HepG2 (cell line): ENCODE measurements around the gene HSD3B7. TPM values are rescaled to one million over a fixed set of nuclear protein-coding genes. Genes with fewer than 3 reads are reported as not detected.

Experiments
- ARNTL ChIP-seq: sonication (generic); formaldehyde crosslinking; IDR thresholded peaks from 2 replicates; pipeline ENCODE4 v1.4.0; 2020; ENCODE audit warnings: mild to moderate bottlenecking, missing genetic modification reagents
- FOXP4 ChIP-seq: sonication (generic); formaldehyde crosslinking; IDR thresholded peaks from 2 replicates; pipeline ENCODE4 v1.4.0; 2020; ENCODE audit warnings: missing genetic modification reagents
- HCFC1 ChIP-seq: fragments of 150-350 bp; IDR thresholded peaks from 2 replicates; pipeline ENCODE4 v1.6.1; 2014; ENCODE audit warnings: low read depth, low read length
- HOXA3 ChIP-seq: sonication (generic); formaldehyde crosslinking; IDR thresholded peaks from 2 replicates; pipeline ENCODE4 v1.5.0; 2020; ENCODE audit warnings: missing genetic modification reagents
- MYNN ChIP-seq: sonication (generic); formaldehyde crosslinking; IDR thresholded peaks from 2 replicates; pipeline ENCODE4 v1.4.0; 2020; ENCODE audit warnings: mild to moderate bottlenecking, low read depth, missing genetic modification reagents
- NFKB2 ChIP-seq: sonication (generic); formaldehyde crosslinking; IDR thresholded peaks from 2 replicates; pipeline ENCODE4 v1.4.0; 2020; ENCODE audit warnings: missing genetic modification reagents, borderline replicate concordance
- NKX3-1 ChIP-seq: sonication (generic); formaldehyde crosslinking; IDR thresholded peaks from 2 replicates; pipeline ENCODE4 v1.5.0; 2020; ENCODE audit warnings: missing genetic modification reagents
- NR2C2 ChIP-seq: sonication (generic); formaldehyde crosslinking; IDR thresholded peaks from 2 replicates; pipeline ENCODE4 v1.4.0; 2020; ENCODE audit warnings: missing genetic modification reagents, mild to moderate bottlenecking, moderate library complexity, borderline replicate concordance
- RXRB ChIP-seq: IDR thresholded peaks from 2 replicates; pipeline ENCODE4 v1.6.1; 2016; ENCODE audit warnings: borderline replicate concordance, missing genetic modification reagents, missing compliant biosample characterization
- ZBTB21 ChIP-seq: sonication (generic); formaldehyde crosslinking; IDR thresholded peaks from 2 replicates; pipeline ENCODE4 v1.4.0; 2020; ENCODE audit warnings: missing genetic modification reagents
- ZNF230 ChIP-seq: sonication (generic); formaldehyde crosslinking; IDR thresholded peaks from 2 replicates; pipeline ENCODE4 v1.4.0; 2020; ENCODE audit warnings: mild to moderate bottlenecking, missing genetic modification reagents
- ZNF264 ChIP-seq: sonication (generic); formaldehyde crosslinking; IDR thresholded peaks from 2 replicates; pipeline ENCODE4 v1.4.0; 2020; ENCODE audit warnings: missing genetic modification reagents
- ZNF432 ChIP-seq: sonication (generic); formaldehyde crosslinking; IDR thresholded peaks from 2 replicates; pipeline ENCODE4 v1.5.0; 2020; ENCODE audit warnings: missing genetic modification reagents, mild to moderate bottlenecking, borderline replicate concordance
- ZNF720 ChIP-seq: sonication (generic); formaldehyde crosslinking; IDR thresholded peaks from 2 replicates; pipeline ENCODE4 v1.4.0; 2020; ENCODE audit warnings: missing genetic modification reagents
- ZNF737 ChIP-seq: sonication (generic); formaldehyde crosslinking; IDR thresholded peaks from 2 replicates; pipeline ENCODE4 v1.5.0; 2020; ENCODE audit warnings: missing genetic modification reagents, mild to moderate bottlenecking, borderline replicate concordance
- ZNF788 ChIP-seq: sonication (generic); formaldehyde crosslinking; IDR thresholded peaks from 2 replicates; pipeline ENCODE4 v1.5.0; 2020; ENCODE audit warnings: mild to moderate bottlenecking, missing genetic modification reagents, borderline replicate concordance
- polyA plus RNA-seq, 8 experiments: library from polyadenylated mRNA; depleted of rRNA in 3 of 8; stranded (reverse) in 7 of 8; unstranded in 1 of 8; fragments of >200 nt; fragmentation: Illumina TruSeq in 4 of 8; extraction: Trizol in 4 of 8; gene quantifications; 2 replicates each; pipeline versions ENCODE4 v1.2.1 to v1.2.3, GENCODE V29; 2011 to 2016; ENCODE audit warnings: low read depth in 4 of 8, missing spikeins in 1 of 8, mixed read lengths in 1 of 8; ENCODE audit not compliant: insufficient read depth in 1 of 8
- total RNA-seq, 5 experiments: library from RNA; depleted of rRNA; stranded (reverse); fragments of >200 nt; fragmentation: Illumina TruSeq; extraction: Trizol; gene quantifications; 2 replicates each; pipeline ENCODE4 v1.2.3, GENCODE V29; 2016; ENCODE audit warnings: low read depth in 1 of 5
- TF ChIP-seq, protein P1 (sequence below): sonication (generic); formaldehyde crosslinking; IDR thresholded peaks from 2 replicates; pipeline ENCODE4 v1.5.0; 2020; ENCODE audit warnings: mild to moderate bottlenecking, missing genetic modification reagents, borderline replicate concordance
- TF ChIP-seq, protein P2 (sequence below): sonication (generic); formaldehyde crosslinking; IDR thresholded peaks from 2 replicates; pipeline ENCODE4 v1.4.0; 2020; ENCODE audit warnings: mild to moderate bottlenecking, missing genetic modification reagents

The HSD3B7 gene
- total and polyA plus RNA-seq, 2 of the 13 experiments (the other 11 are each of a cell fraction or from before 2014, with no cell fraction given) = 32.9 to 69.7 TPM

DNA sequence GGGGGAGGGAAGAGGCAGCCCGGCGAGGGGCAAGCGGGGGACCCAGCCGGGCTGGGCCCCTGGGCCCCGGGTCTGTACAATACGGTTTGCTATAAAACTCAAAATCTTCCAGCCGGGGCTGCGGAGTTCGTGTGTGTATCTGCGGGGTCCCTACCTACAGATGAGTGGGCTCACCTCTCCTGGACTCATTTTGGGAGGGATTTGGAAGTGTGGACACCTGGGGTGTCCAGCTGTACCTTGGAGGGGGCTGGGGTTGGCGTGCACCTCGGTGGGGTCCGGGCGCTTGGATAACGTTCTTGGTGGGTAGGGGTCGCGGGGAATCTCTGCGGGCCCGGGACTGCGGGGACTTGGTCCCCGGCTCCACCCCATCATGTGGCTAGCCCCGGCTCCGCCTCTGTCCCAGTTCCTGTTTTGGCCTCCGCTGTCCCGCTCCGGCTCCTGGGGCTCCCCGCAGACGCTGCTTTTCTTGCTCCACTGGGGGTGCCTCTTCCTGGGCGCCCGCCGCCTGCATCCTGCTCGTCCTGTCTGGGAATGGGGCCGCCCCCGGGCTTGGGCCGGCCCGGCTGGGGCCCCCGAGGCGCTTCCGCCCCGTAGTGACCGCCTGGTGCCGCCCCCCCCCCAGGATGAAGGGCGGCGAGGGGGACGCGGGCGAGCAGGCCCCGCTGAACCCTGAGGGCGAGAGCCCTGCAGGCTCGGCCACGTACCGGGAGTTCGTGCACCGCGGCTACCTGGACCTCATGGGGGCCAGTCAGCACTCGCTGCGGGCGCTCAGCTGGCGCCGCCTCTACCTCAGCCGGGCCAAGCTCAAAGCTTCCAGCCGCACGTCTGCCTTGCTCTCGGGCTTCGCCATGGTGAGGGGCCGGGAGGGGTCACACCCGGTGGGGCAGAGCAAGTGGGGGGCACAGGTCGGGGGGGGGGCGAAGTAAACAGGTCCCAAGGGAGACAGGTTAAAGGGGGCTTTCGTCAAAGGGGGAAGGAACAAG, 36.0 kb upstream of the HSD3B7 start, which contains the start of gene ORAI3 (continued):
- TF ChIP-seq, protein P1, sequence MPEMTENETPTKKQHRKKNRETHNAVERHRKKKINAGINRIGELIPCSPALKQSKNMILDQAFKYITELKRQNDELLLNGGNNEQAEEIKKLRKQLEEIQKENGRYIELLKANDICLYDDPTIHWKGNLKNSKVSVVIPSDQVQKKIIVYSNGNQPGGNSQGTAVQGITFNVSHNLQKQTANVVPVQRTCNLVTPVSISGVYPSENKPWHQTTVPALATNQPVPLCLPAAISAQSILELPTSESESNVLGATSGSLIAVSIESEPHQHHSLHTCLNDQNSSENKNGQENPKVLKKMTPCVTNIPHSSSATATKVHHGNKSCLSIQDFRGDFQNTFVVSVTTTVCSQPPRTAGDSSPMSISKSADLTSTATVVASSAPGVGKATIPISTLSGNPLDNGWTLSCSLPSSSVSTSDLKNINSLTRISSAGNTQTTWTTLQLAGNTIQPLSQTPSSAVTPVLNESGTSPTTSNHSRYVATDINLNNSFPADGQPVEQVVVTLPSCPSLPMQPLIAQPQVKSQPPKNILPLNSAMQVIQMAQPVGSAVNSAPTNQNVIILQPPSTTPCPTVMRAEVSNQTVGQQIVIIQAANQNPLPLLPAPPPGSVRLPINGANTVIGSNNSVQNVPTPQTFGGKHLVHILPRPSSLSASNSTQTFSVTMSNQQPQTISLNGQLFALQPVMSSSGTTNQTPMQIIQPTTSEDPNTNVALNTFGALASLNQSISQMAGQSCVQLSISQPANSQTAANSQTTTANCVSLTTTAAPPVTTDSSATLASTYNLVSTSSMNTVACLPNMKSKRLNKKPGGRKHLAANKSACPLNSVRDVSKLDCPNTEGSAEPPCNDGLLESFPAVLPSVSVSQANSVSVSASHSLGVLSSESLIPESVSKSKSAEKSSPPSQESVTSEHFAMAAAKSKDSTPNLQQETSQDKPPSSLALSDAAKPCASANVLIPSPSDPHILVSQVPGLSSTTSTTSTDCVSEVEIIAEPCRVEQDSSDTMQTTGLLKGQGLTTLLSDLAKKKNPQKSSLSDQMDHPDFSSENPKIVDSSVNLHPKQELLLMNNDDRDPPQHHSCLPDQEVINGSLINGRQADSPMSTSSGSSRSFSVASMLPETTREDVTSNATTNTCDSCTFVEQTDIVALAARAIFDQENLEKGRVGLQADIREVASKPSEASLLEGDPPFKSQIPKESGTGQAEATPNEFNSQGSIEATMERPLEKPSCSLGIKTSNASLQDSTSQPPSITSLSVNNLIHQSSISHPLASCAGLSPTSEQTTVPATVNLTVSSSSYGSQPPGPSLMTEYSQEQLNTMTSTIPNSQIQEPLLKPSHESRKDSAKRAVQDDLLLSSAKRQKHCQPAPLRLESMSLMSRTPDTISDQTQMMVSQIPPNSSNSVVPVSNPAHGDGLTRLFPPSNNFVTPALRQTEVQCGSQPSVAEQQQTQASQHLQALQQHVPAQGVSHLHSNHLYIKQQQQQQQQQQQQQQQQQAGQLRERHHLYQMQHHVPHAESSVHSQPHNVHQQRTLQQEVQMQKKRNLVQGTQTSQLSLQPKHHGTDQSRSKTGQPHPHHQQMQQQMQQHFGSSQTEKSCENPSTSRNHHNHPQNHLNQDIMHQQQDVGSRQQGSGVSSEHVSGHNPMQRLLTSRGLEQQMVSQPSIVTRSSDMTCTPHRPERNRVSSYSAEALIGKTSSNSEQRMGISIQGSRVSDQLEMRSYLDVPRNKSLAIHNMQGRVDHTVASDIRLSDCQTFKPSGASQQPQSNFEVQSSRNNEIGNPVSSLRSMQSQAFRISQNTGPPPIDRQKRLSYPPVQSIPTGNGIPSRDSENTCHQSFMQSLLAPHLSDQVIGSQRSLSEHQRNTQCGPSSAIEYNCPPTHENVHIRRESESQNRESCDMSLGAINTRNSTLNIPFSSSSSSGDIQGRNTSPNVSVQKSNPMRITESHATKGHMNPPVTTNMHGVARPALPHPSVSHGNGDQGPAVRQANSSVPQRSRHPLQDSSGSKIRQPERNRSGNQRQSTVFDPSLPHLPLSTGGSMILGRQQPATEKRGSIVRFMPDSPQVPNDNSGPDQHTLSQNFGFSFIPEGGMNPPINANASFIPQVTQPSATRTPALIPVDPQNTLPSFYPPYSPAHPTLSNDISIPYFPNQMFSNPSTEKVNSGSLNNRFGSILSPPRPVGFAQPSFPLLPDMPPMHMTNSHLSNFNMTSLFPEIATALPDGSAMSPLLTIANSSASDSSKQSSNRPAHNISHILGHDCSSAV (CRISPR knock-in tag) = peak; percentile 50; the same call in 1 of the 2 replicates
- TF ChIP-seq ZNF230 (CRISPR knock-in tag) (no peak), ZNF788 (CRISPR knock-in tag) (peak; percentile 54), ZNF264 (CRISPR knock-in tag) (0 out of 2 replicates have a peak, but pooled peaks have one; percentile 56), ZBTB21 (CRISPR knock-in tag) (no peak), ZNF720 (CRISPR knock-in tag) (no peak), NR2C2 (CRISPR knock-in tag) (no peak; the same call in 1 of the 2 replicates), NFKB2 (CRISPR knock-in tag) (peak; percentile 81; the same call in 1 of the 2 replicates), HOXA3 (peak; percentile 71), ZNF737 (CRISPR knock-in tag) (no peak), FOXP4 (CRISPR knock-in tag) (no peak), HCFC1 (no peak), MYNN (CRISPR knock-in tag) (no peak), ZNF432 (CRISPR knock-in tag) (0 out of 2 replicates have a peak, but pooled peaks have one; percentile 14), ARNTL (CRISPR knock-in tag) (peak; percentile 25; the same call in 1 of the 2 replicates), RXRB (no peak), NKX3-1 (CRISPR knock-in tag) (peak; percentile 56; the same call in 1 of the 2 replicates)
- TF ChIP-seq, protein P2, sequence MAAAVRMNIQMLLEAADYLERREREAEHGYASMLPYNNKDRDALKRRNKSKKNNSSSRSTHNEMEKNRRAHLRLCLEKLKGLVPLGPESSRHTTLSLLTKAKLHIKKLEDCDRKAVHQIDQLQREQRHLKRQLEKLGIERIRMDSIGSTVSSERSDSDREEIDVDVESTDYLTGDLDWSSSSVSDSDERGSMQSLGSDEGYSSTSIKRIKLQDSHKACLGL (CRISPR knock-in tag) = no peak
